22Rv1 (cell line): ENCODE measurements around the gene BMPER.

Source experiments
- ZFX ChIP-seq: fragments of 450-650 bp; IDR thresholded peaks from 2 replicates; pipeline ENCODE4 v1.6.1; 2017; ENCODE audit warnings: antibody characterized with exemption, borderline replicate concordance
- TF ChIP-seq, protein P1 (sequence below): fragments of 450-650 bp; IDR thresholded peaks from 2 replicates; pipeline ENCODE4 v1.5.1; 2017; ENCODE audit warnings: mild to moderate bottlenecking

DNA sequence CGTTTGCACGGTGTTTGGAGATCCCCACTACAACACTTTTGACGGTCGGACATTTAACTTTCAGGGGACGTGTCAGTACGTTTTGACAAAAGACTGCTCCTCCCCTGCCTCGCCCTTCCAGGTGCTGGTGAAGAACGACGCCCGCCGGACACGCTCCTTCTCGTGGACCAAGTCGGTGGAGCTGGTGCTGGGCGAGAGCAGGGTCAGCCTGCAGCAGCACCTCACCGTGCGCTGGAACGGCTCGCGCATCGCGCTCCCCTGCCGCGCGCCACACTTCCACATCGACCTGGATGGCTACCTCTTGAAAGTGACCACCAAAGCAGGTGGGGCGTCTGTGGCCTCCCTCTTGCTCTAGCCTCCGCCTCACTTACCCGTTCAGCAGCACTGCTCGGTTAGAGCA lies 173.5 kb downstream of the BMPER start:
- TF ChIP-seq, protein P1, sequence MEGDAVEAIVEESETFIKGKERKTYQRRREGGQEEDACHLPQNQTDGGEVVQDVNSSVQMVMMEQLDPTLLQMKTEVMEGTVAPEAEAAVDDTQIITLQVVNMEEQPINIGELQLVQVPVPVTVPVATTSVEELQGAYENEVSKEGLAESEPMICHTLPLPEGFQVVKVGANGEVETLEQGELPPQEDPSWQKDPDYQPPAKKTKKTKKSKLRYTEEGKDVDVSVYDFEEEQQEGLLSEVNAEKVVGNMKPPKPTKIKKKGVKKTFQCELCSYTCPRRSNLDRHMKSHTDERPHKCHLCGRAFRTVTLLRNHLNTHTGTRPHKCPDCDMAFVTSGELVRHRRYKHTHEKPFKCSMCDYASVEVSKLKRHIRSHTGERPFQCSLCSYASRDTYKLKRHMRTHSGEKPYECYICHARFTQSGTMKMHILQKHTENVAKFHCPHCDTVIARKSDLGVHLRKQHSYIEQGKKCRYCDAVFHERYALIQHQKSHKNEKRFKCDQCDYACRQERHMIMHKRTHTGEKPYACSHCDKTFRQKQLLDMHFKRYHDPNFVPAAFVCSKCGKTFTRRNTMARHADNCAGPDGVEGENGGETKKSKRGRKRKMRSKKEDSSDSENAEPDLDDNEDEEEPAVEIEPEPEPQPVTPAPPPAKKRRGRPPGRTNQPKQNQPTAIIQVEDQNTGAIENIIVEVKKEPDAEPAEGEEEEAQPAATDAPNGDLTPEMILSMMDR = no peak
- TF ChIP-seq ZFX = no peak
